ENCODE results near the gene VPS13D.

The VPS13D gene

GRCh38 chr1:12426030-12426429 lies 196.2 kb downstream of the VPS13D start:
- DNase-seq (ENCODE audit: low spot score), result peak; percentile 24

DNA sequence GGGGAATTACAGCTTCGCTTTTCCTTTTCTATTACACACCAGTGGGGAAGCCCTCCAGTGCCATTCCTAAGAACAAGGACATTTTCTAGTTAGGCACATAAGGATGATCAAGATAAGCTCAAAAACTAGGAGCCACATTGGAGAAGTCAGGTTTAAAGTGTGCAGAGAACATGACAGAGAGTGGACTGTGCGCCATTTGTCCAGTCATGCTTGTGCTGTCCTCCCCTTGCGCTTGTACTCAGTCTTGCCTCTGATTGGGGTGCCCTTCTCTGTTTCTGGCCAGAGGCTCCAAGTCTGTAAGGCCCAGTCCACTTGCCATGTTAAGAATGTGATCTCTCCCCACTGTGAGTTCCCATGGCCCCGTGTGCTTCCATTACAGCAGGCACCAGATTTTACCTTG lies 198.5 kb downstream of the VPS13D start:
- no peak for DNase-seq (ENCODE audit: low spot score)

GRCh38 chr1:12430525-12430924 lies 200.7 kb downstream of the VPS13D start:
- no peak for DNase-seq (ENCODE audit: low spot score)

GRCh38 chr1:12432897-12433296 lies 203.1 kb downstream of the VPS13D start:
- no peak for DNase-seq (ENCODE audit: low spot score)

GRCh38 chr1:12433323-12434053 lies 203.7 kb downstream of the VPS13D start:
- no peak for DNase-seq (ENCODE audit: low spot score)

DNA sequence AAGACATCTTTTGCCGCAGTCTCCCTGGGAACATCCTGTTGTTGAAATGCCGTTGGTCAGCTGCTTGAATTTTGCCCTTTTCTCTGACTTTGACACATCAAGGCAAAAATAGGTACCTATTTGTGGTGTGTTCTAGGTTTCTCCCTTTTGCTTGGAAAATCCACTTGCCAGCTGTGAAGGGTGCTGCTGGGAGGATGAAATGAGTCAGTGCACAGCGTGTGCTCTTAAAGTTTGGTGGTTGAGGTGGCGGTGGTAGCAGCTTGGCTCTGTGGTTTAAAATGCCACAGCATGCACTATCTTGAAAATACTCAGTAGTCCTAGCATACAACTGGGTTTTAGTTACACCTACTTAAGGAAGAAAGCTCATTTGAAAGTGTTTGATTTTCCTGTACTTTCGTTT lies 204.3 kb downstream of the VPS13D start:
- DNase-seq (ENCODE audit: low spot score), result no peak

DNA sequence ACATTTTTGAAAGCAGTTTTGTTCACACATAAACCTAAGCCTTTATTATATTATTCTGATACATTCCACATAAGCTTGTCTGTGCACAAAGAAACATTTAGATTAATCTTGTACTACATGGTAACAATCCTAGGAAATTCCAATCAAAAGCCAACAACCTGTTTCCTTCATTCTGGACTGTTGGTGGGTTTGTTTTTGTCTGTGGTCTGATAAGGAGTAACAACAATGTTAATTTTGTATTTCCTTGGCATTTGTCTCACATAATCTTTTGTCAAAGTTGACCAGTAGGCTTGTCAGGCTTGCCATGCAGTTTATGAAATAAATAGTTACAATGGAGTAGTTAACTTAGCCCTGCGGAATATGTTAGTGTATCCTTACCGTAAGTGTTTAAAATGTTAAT lies 204.9 kb downstream of the VPS13D start:
- DNase-seq (ENCODE audit: low spot score), result no peak

DNA sequence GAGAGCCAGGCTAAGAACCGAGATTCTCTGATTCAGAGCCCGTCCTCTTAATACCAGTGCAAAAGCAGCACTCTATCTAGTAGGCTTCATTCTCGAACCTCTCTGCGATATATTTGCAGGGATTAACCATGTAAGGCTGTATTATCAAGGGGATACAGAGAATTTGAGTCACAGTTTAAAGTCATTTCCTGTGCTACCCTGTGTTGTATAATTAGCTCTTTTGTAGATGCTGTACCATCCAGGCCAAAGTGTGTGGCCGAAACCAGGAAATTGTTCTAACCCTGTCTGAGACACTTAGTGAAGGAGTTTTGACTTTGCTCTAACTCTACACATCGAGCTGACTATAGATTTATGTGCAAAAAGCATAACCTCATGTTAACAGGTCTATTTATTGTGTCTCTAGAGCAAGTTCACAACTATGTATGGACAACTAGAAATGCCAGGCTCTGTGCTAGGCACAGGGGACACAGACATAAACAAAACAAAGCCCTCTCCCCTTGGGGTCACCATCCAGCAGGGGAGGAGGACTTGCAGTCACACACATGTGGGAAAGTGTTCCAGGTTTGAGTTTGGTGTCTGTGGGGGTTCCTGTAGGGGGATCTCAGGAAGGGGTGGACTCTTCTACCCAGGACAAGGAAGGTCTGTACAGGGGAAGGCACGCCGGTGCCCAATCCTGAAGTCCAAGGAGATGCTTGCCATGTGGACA lies 206.0 kb downstream of the VPS13D start:
- DNase-seq (ENCODE audit: low spot score), result no peak

DNA sequence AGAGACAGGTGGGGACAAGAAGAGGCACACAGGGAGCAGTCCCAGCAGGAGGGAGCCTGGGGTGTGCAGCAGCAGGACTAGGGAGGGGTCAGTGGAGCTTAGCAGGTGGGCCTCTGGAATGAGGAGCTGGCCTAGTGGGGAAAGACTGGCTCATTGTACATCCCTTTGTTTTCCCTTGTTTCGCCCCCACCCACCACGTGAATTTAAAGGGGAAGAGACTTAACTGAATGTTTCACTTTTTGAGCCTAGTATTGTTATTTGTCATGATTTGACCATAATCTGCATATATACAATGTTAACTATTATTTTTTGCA lies 206.5 kb downstream of the VPS13D start:
- no peak for DNase-seq (ENCODE audit: low spot score)

DNA sequence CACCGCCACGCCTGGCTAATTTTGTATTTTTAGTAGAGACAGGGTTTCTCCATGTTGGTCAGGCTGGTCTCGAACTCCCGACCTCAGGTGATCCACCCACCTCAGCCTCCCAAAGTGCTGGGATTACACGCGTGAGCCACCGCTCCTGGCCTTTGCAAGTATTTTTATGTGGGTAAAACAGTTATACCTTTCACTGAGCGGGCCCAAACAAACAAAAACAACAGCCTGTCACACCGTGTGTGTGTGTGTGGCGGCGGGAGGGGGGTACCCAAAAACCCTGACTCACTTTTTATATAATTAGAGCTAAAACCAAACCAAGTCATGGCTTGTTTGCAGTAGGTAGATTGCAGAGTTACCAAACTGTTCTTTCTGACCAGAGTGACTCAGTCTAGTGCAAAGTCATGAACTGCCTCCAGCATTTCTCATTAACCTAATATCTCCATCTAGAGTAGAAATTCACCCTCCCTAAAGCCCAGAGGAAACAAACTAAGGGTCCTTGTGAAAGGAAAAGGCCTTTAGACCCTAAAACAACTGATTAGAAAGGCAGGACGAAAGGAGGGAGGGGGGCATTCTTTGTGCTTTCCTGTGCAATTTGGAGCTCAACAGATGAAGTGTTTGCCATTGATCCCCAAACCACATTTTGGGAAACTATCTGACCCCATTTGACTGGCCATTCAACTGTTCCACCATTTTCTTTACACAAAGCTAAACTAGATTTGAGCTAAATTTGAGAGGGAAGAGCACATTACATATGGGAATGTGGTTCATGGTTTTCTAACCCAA lies 207.2 kb downstream of the VPS13D start:
- peak; percentile 57 for DNase-seq (ENCODE audit: low spot score)

DNA sequence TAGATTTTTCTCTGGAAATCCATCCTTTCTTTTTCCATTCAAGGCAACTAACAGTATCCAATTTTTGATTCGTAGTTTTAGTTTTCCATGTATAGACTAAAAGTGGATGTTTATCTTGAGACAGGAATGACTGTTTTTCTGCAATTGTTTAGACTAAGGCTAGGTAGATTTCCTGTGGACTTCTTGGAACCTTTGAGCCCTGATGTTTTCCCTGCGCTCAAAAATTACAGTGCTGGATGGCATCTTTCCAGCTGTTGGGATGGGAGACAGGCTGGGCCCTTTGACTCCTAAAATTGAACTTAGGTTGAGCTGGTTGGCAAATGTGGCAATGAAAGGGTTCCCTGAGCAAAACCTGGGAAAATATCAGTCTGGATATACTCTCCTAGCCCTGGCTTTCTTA lies 207.8 kb downstream of the VPS13D start:
- no peak for DNase-seq (ENCODE audit: low spot score)

GRCh38 chr1:12438349-12438924 lies 208.6 kb downstream of the VPS13D start:
- DNase-seq (ENCODE audit: low spot score), result no peak

GRCh38 chr1:12439073-12439472 lies 209.2 kb downstream of the VPS13D start:
- DNase-seq (ENCODE audit: low spot score), result no peak

- no peak for DNase-seq (ENCODE audit: low spot score)
Observed at GRCh38 chr1:12441414-12442105, 211.7 kb downstream of the VPS13D start.

DNA sequence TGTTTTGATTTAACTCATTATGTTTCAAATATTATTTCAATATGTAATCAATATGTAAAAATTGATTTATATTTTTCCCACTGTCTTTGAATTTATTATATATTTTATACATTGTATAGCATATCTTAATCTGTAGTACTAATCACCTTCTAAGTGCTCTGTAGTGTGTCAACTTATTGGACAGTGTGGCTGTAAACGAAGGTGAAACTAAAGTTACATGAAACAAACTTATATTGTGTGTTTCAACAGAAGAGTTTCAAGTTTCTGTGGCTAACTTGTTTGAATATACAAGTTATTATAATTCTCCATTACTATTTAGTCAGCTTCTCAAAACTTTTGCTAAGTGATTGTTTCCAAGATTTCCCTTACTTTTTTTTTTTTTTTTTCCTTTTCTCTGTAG lies 212.4 kb downstream of the VPS13D start:
- DNase-seq (ENCODE audit: low spot score), result no peak

- DNase-seq (ENCODE audit: low spot score), result no peak
Observed at GRCh38 chr1:12443151-12443550, 213.3 kb downstream of the VPS13D start.

DNA sequence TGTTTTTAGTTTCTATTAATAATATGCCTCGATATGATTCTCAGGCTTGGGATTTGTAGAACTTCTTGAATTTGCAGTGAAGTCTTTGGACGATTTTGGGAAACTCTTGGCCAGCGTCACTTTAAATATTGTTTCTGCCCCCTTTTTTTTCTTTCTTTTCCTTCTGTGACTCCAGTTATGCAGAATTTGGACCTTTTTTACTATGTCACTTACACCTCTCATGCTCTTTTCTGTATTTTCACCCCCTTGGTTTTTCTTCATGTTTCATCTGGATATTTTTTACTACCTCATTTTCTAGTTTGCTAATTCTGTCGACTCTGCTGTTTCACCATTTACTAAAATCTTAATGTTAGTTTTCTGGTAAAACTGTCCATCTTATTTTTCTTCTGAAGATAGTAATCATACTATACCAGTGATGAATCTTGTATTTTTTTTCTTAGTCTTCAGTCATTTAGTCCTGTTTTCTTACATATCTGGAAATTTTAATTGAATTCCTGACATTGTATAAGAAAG lies 214.6 kb downstream of the VPS13D start:
- DNase-seq (ENCODE audit: low spot score), result no peak

DNA sequence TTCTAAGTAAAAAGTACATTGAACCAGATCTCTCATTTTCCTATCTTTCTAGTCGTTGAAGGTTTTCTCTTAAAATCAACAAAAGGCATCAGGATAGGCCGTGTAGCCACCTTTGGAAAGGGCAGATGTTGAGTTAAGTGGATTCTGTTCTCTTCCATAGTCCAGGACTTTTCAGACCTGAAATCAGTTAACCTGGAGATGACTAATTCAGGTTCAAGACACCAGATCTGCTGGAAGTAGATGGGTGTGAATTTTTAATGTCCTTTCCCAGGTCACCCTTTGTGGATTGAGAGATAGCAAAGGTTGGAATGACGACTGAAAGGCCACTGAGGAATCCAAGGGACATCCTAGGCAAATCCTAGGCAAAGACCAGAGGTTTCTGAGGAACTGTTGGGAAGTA lies 215.4 kb downstream of the VPS13D start:
- no peak for DNase-seq (ENCODE audit: low spot score)

- DNase-seq (ENCODE audit: low spot score), result no peak
Observed at GRCh38 chr1:12446593-12446992, 216.8 kb downstream of the VPS13D start.

DNA sequence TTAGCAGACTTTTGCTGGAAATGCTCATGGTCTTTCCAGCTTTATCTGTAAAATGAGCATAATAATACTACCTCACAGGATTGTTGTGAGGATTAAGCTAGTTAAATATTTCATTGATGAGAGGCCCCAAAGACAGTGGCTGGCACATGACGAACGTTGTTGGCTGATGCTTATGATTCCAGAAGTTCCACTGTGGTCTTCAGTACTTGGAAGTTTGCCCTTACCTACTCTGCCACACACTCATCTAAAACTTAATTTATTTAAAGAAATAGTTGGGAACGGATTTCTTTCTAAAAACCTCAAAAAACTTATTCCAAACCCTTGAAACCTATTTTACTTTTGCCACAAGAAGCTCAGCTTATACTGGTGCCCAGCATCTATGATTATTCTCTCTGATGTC lies 217.5 kb downstream of the VPS13D start:
- DNase-seq (ENCODE audit: low spot score), result peak; percentile 73

GRCh38 chr1:12447849-12448312 lies 218.1 kb downstream of the VPS13D start:
- DNase-seq (ENCODE audit: low spot score), result no peak

- peak; percentile 40 for DNase-seq (ENCODE audit: low spot score)
Observed at GRCh38 chr1:12448746-12449177, 218.9 kb downstream of the VPS13D start.

All from AG20443 (cell line).